Activated CD4-positive, alpha-beta T cell treated with anti-CD3 and anti-CD28 coated beads, Interleukin-2, amount 10 ng/mL, durations not matched to agents 7 days and 5 days (primary cell): ENCODE results near the gene SLCO2A1. TPM values are rescaled to one million over a fixed set of nuclear protein-coding genes. Genes with fewer than 3 reads are reported as not detected.

Experiments
- CTCF ChIA-PET: fragments of 350-600 bp; sonication (Branson Sonifier 250); formaldehyde crosslinking; loops from one replicate; lab custom pipeline; 2021; ENCODE audit warnings: antibody characterized with exemption; lab: Charles Lee
- POLR2A ChIA-PET: fragments of 350-600 bp; sonication (Branson Sonifier 250); formaldehyde crosslinking; loops from one replicate; lab custom pipeline; 2021; ENCODE audit warnings: antibody characterized with exemption; lab: Charles Lee
- DNase-seq: peaks from one replicate; pipeline ENCODE4 v3.0.0-alpha.2; 2020
- H3K27ac Mint-ChIP-seq: one replicate; pipeline ENCODE4 v1.8.0; 2021; ENCODE audit warnings: mild to moderate bottlenecking, moderate library complexity, mixed read lengths
- H3K27me3 Mint-ChIP-seq: one replicate; pipeline ENCODE4 v1.8.0; 2021; ENCODE audit warnings: mixed read lengths
- H3K36me3 Mint-ChIP-seq: one replicate; pipeline ENCODE4 v1.8.0; 2021; ENCODE audit warnings: low read depth, mixed read lengths
- H3K4me1 Mint-ChIP-seq: one replicate; pipeline ENCODE4 v1.8.0; 2021; ENCODE audit warnings: mixed read lengths
- H3K4me3 Mint-ChIP-seq: one replicate; pipeline ENCODE4 v1.8.0; 2021; ENCODE audit warnings: mild to moderate bottlenecking, moderate library complexity, mixed read lengths
- H3K9me3 Mint-ChIP-seq: one replicate; pipeline ENCODE4 v1.8.0; 2021; ENCODE audit warnings: mixed read lengths
- total RNA-seq, 2 experiments: library from RNA; stranded (reverse); gene quantifications; one replicate each; pipeline ENCODE4 v1.2.3, GENCODE V29; 2021

The SLCO2A1 gene
- total RNA-seq, 2 experiments from 2014 or later = not detected

DNA sequence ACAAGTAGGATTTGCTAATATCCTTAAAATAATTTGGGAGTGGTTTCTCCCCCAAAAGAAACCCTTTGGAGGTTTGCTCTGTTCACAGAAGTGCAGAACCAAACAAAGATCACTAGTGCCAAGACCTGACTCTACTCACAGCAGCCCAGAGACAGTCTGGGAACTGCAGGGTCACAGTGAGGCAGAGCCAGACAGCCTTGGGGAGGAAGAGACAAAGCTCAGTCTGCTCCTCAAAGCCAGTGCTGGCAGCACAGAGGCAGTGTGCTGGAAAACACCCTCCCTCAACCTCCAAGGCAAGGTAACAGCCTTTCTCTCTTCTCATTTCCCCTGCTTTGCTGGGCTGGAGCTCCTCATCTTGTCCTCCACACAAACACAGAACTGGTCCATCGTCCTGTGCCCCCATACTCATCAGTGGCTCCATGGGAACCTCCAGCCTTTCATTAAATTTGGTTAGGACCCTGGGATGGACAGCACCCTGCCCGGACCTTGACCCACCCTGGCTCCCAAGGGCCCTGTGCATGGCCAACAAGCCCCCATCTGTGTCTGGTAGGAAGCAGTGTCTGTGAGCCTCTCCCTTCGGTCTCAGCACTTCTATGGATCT lies 146.6 kb downstream of the SLCO2A1 start:
- Mint-ChIP-seq H3K9me3 (peaks cover 4% of the 10 kb centered on the region), H3K27ac (no peak overlapping the region), H3K4me3 (no peak overlapping the region), H3K36me3 (no peaks in the 10 kb centered on the region), H3K27me3 (peaks cover 5% of the 10 kb centered on the region), H3K4me1 (peaks cover 10% of the 10 kb centered on the region)
- ChIA-PET POLR2A (no interaction called here), CTCF (interaction anchor here (1.1 to 1.2 kb wide), 2 partner anchors 9 to 20 kb away, joined by 3 to 4 read pairs; no protein-coding TSS in a partner anchor)
- no peak for DNase-seq

- Mint-ChIP-seq H3K9me3 (peaks cover 8% of the 10 kb centered on the region), H3K4me1 (peaks cover 10% of the 10 kb centered on the region), H3K4me3 (no peak overlapping the region), H3K36me3 (no peaks in the 10 kb centered on the region), H3K27ac (no peak overlapping the region), H3K27me3 (peaks cover 9% of the 10 kb centered on the region)
- DNase-seq = no peak
- CTCF ChIA-PET = interaction anchor here (0.6 to 1.2 kb wide), 3 partner anchors 10 to 195 kb away, joined by 3 to 4 read pairs (median 3); no protein-coding TSS in a partner anchor
- POLR2A ChIA-PET = no interaction called here
These were observed 147.5 kb downstream of the SLCO2A1 start for GRCh38 chr3:133881939-133882825.

DNA sequence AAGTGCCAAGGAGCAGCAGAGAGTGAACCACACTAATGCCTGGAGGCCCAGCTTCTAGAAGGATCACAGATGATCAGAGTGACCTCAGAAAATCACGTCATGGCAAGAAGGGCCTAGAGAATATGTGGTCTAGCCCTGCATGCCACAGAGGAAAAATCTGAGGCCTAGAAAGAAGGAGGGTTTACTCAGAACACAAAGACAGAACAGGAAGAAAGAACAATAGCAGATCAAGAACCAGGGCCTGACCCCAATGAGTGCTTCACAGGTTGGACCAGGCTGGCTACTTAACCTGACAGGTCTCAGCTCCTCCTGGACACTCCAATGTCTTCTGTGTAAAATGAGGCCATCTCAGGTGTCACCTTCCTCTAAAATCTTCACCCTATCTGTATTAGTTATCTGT lies 148.2 kb downstream of the SLCO2A1 start:
- H3K4me3 Mint-ChIP-seq = no peak overlapping the region

DNA sequence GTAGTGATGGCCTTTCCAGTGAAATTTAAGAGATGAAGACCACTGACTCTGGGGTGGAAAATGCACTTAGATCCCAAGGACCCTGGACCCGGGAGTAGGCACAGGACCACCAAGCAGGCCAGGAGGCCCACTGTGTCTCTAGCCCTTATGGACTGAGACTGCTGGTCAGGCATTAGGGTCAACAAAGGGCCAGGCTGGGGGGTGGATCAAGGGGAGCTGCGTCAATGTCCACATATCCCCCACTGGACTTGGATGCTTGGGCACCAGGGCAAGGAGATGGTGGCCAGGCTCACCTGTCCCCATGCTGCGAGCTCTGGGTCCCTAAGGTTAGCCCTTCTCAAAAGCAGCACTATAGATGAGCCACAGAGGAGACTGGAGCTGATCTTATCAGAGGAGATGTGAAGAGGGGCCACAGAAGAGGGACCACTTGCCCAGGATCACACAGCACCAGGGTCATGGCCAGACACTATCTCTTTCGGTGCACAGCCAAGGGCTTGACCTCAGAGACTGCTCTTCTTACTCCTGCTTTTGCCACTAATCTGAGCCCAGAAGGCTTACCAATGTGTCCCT lies 148.8 kb downstream of the SLCO2A1 start:
- Mint-ChIP-seq H3K4me1 (peaks cover 10% of the 10 kb centered on the region), H3K4me3 (no peak overlapping the region), H3K27ac (no peak overlapping the region), H3K36me3 (no peaks in the 10 kb centered on the region), H3K9me3 (peaks cover 8% of the 10 kb centered on the region), H3K27me3 (peaks cover 20% of the 10 kb centered on the region)
- CTCF ChIA-PET = no interaction called here
- POLR2A ChIA-PET = no interaction called here
- DNase-seq = no peak

More for the DNA sequence above, 148.2 kb downstream of the SLCO2A1 start:
- no peak for DNase-seq
- CTCF ChIA-PET = no interaction called here
- Mint-ChIP-seq H3K27me3 (peaks cover 15% of the 10 kb centered on the region), H3K4me1 (peaks cover 10% of the 10 kb centered on the region), H3K36me3 (no peaks in the 10 kb centered on the region), H3K9me3 (peaks cover 8% of the 10 kb centered on the region), H3K27ac (no peak overlapping the region)
- POLR2A ChIA-PET = no interaction called here

DNA sequence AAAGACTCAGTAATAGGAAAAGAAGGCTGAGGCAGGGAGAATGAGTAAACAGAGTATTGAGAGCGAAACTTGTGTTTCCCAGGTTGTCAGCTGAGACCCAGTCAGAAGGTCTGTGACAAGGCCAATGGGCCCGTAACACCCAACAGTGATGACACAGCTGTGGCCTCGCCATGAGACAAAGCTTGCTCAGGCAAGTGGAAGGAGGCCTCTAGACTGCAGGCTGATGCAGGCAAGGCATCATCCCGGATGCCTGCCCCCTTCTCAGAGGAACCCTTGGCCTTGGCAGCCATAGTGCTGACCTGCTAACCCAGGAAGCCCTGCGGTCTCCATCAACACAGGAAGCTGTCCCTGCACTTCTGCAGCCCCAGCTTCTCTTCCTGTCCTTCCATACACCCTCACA lies 149.4 kb downstream of the SLCO2A1 start:
- no peak overlapping the region for H3K4me3 Mint-ChIP-seq
- no peaks in the 10 kb centered on the region for H3K36me3 Mint-ChIP-seq
- CTCF ChIA-PET = interaction anchor here (1.1 to 1.4 kb wide), 2 partner anchors 12 to 24 kb away, joined by 3 read pairs; no protein-coding TSS in a partner anchor

GRCh38 chr3:133878518-133878917 lies 151.2 kb downstream of the SLCO2A1 start:
- POLR2A ChIA-PET = no interaction called here
- Mint-ChIP-seq H3K27me3 (peaks cover 26% of the 10 kb centered on the region), H3K27ac (no peak overlapping the region), H3K4me3 (no peak overlapping the region), H3K36me3 (no peaks in the 10 kb centered on the region), H3K9me3 (peaks cover 8% of the 10 kb centered on the region), H3K4me1 (peaks cover 10% of the 10 kb centered on the region)
- CTCF ChIA-PET = interaction anchor here (0.5 kb wide), 1 partner anchor 138 kb away, joined by 3 read pairs; no protein-coding TSS in a partner anchor
- no peak for DNase-seq

More for the DNA sequence above, 149.4 kb downstream of the SLCO2A1 start:
- H3K9me3 Mint-ChIP-seq = peaks cover 8% of the 10 kb centered on the region
- no peak for DNase-seq
- H3K4me1 Mint-ChIP-seq = peaks cover 10% of the 10 kb centered on the region
- H3K27me3 Mint-ChIP-seq = peaks cover 21% of the 10 kb centered on the region
- H3K27ac Mint-ChIP-seq = no peak overlapping the region
- POLR2A ChIA-PET = no interaction called here

Other genes starting within 250 kb of the SLCO2A1 start
- gene SRPRB, start 224.1 kb downstream of the SLCO2A1 start, total RNA-seq = 10 to 100 TPM; 45.9 to 49.6 TPM
- not detected for gene RAB6B, start 134.0 kb downstream of the SLCO2A1 start, total RNA-seq
- gene RYK, start 220.9 kb upstream of the SLCO2A1 start, total RNA-seq = 1 to 10 TPM; 7.8 to 9.7 TPM